H9 (cell line): Measurements from ENCODE around the gene EIF1B. TPM values are rescaled to one million over a fixed set of nuclear protein-coding genes. Genes with fewer than 3 reads are reported as not detected.

Experiments
- DNase-seq: peaks from one replicate; pipeline ENCODE4 v3.0.0-alpha.2; 2017
- H2AFZ ChIP-seq: one replicate; pipeline ENCODE4 v1.6.1; 2013; ENCODE audit warnings: mild to moderate bottlenecking, low read length, control low read depth, moderate library complexity
- H2AK5ac ChIP-seq: 2 replicates; pipeline ENCODE4 v1.6.1; 2013; ENCODE audit warnings: low read length, control low read depth, mixed read lengths; ENCODE audit not compliant: insufficient read length
- H2BK120ac ChIP-seq: one replicate; pipeline ENCODE4 v1.6.1; 2013; ENCODE audit warnings: low read depth, mild to moderate bottlenecking, low read length, control low read depth, inconsistent platforms; ENCODE audit not compliant: poor library complexity, severe bottlenecking
- H2BK12ac ChIP-seq: 2 replicates; pipeline ENCODE4 v1.6.1; 2013; ENCODE audit warnings: low read length, control low read depth, mixed read lengths, low read depth; ENCODE audit not compliant: insufficient read length
- H2BK15ac ChIP-seq: 2 replicates; pipeline ENCODE4 v1.6.1; 2013; ENCODE audit warnings: low read depth, low read length, control low read depth
- H2BK20ac ChIP-seq: one replicate; pipeline ENCODE4 v1.6.1; 2013; ENCODE audit warnings: low read depth, mild to moderate bottlenecking, low read length, control low read depth, inconsistent platforms; ENCODE audit not compliant: poor library complexity, severe bottlenecking
- H2BK5ac ChIP-seq: 2 replicates; pipeline ENCODE4 v1.6.1; 2013; ENCODE audit warnings: low read length, control low read depth, mixed read lengths; ENCODE audit not compliant: insufficient read length
- H3K14ac ChIP-seq: 2 replicates; pipeline ENCODE4 v1.6.1; 2013; ENCODE audit warnings: low read length, control low read depth; ENCODE audit not compliant: insufficient read depth
- H3K18ac ChIP-seq: 2 replicates; pipeline ENCODE4 v1.6.1; 2013; ENCODE audit warnings: low read depth, mild to moderate bottlenecking, mixed read lengths, low read length, control low read depth; ENCODE audit not compliant: insufficient read length
- H3K23ac ChIP-seq: 2 replicates; pipeline ENCODE4 v1.6.1; 2013; ENCODE audit warnings: low read length, control low read depth, mixed read lengths, low read depth; ENCODE audit not compliant: insufficient read length
- H3K23me2 ChIP-seq: 2 replicates; pipeline ENCODE4 v1.6.1; 2013; ENCODE audit warnings: low read depth, mild to moderate bottlenecking, mixed read lengths, low read length, control low read depth; ENCODE audit not compliant: insufficient read length, poor library complexity, severe bottlenecking
- H3K27ac ChIP-seq: 2 replicates; pipeline ENCODE4 v1.5.1; 2013; ENCODE audit warnings: low read length, control low read depth, mixed read lengths, low read depth; ENCODE audit not compliant: insufficient read length
- H3K27me3 ChIP-seq: 2 replicates; pipeline ENCODE4 v1.6.1; 2013; ENCODE audit warnings: low read length, control low read depth, inconsistent platforms; ENCODE audit not compliant: insufficient read depth
- H3K4ac ChIP-seq: 2 replicates; pipeline ENCODE4 v1.6.1; 2013; ENCODE audit warnings: low read depth, mild to moderate bottlenecking, control low read depth, inconsistent platforms, low read length, moderate library complexity
- H3K4me1 ChIP-seq: 2 replicates; pipeline ENCODE4 v1.6.1; 2013; ENCODE audit warnings: low read length, control low read depth, inconsistent platforms; ENCODE audit not compliant: insufficient read depth
- H3K4me2 ChIP-seq: 2 replicates; pipeline ENCODE4 v1.6.1; 2013; ENCODE audit warnings: low read length, control low read depth, mixed read lengths; ENCODE audit not compliant: insufficient read length, insufficient read depth
- H3K56ac ChIP-seq: 2 replicates; pipeline ENCODE4 v1.6.1; 2013; ENCODE audit warnings: low read depth, mild to moderate bottlenecking, mixed read lengths, low read length, control low read depth; ENCODE audit not compliant: insufficient read length
- H3K79me1 ChIP-seq: 2 replicates; pipeline ENCODE4 v1.6.1; 2013; ENCODE audit warnings: low read depth, mild to moderate bottlenecking, moderate library complexity, low read length, control low read depth, inconsistent platforms; ENCODE audit not compliant: insufficient read depth, poor library complexity, severe bottlenecking
- H3K79me2 ChIP-seq: 2 replicates; pipeline ENCODE4 v1.6.1; 2013; ENCODE audit warnings: low read length, control low read depth, inconsistent platforms; ENCODE audit not compliant: insufficient read depth
- H3K9ac ChIP-seq: 2 replicates; pipeline ENCODE4 v1.6.1; 2013; ENCODE audit warnings: low read length, control low read depth, mixed read lengths; ENCODE audit not compliant: insufficient read length; ENCODE audit errors: extremely low read depth
- H3K9me3 ChIP-seq: one replicate; pipeline ENCODE4 v1.6.1; 2013; ENCODE audit warnings: low read depth, low read length, inconsistent platforms; ENCODE audit not compliant: control insufficient read depth
- H3T11ph ChIP-seq: one replicate; pipeline ENCODE4 v1.6.1; 2013; ENCODE audit warnings: mild to moderate bottlenecking, low read length, control low read depth, inconsistent platforms
- H4K20me1 ChIP-seq: one replicate; pipeline ENCODE4 v1.6.1; 2013; ENCODE audit not compliant: control insufficient read depth, insufficient read length, insufficient read depth
- H4K5ac ChIP-seq: 2 replicates; pipeline ENCODE4 v1.6.1; 2013; ENCODE audit warnings: low read depth, mild to moderate bottlenecking, mixed read lengths, low read length, control low read depth; ENCODE audit not compliant: insufficient read length
- H4K8ac ChIP-seq: replicated peaks from 2 replicates; pipeline ENCODE4 v1.6.1; 2013; ENCODE audit warnings: low read length, control low read depth, mixed read lengths, low read depth; ENCODE audit not compliant: insufficient read length
- H4K91ac ChIP-seq: 2 replicates; pipeline ENCODE4 v1.6.1; 2013; ENCODE audit warnings: low read depth, mild to moderate bottlenecking, moderate library complexity, mixed read lengths, low read length, control low read depth; ENCODE audit not compliant: insufficient read length
- H3K27ac Mint-ChIP-seq, 3 experiments: 2 replicates in 2 of 3; 3 replicates in 1 of 3; pipeline ENCODE4 v1.8.0; 2020 to 2021; ENCODE audit warnings: mixed read lengths in 3 of 3, mild to moderate bottlenecking in 1 of 3, moderate library complexity in 1 of 3
- H3K27me3 Mint-ChIP-seq: 2 replicates; pipeline ENCODE4 v1.8.0; 2021; ENCODE audit warnings: low read depth, mild to moderate bottlenecking, moderate library complexity, mixed read lengths
- H3K36me3 Mint-ChIP-seq, 3 experiments: 2 replicates in 2 of 3; 3 replicates in 1 of 3; pipeline ENCODE4 v1.8.0; 2020 to 2021; ENCODE audit warnings: low read depth in 3 of 3, mixed read lengths in 3 of 3; ENCODE audit not compliant: insufficient read depth in 1 of 3
- H3K4me1 Mint-ChIP-seq, 2 experiments: 2 replicates each; pipeline ENCODE4 v1.8.0; 2020; ENCODE audit warnings: mixed read lengths in 2 of 2
- H3K4me3 Mint-ChIP-seq, 2 experiments: 2 replicates in 1 of 2; 3 replicates in 1 of 2; pipeline ENCODE4 v1.8.0; 2020 to 2021; ENCODE audit warnings: mild to moderate bottlenecking in 2 of 2, mixed read lengths in 2 of 2, moderate library complexity in 1 of 2
- H3K9me3 Mint-ChIP-seq, 2 experiments: 2 replicates in 1 of 2; 3 replicates in 1 of 2; pipeline ENCODE4 v1.8.0; 2020; ENCODE audit warnings: mild to moderate bottlenecking in 2 of 2, mixed read lengths in 2 of 2, moderate library complexity in 1 of 2
- CTCF ChIP-seq: fragments of 200-600 bp; sonication (generic); conservative IDR thresholded peaks from 3 replicates; pipeline ENCODE4 v1.8.0; 2021; ENCODE audit warnings: antibody characterized with exemption, mild to moderate bottlenecking
- WGBS: extraction: QIAGEN DNeasy Blood & Tissue Kit; methylation state at CpG from one replicate; pipeline ENCODE4 v1.1.7; 2013; ENCODE audit warnings: missing lambda C conversion rate, low lambda C conversion rate, mixed read lengths; ENCODE audit not compliant: insufficient read length; ENCODE audit errors: extremely low coverage; 5-methylcytosine and 5-hydroxymethylcytosine counted together
- total RNA-seq: library from RNA; stranded (reverse); gene quantifications from 2 replicates; pipeline ENCODE4 v1.2.1, GENCODE V29; 2021

EIF1B gene
- total RNA-seq, 1 experiment from 2014 or later, result 133 TPM

- no peak overlapping the region for H2BK120ac ChIP-seq
- no peak for DNase-seq
- no peak overlapping the region for H2BK20ac ChIP-seq
- H2BK15ac ChIP-seq, result no peak overlapping the region
- no peaks in the 10 kb centered on the region for H3K27me3 Mint-ChIP-seq
- H3K4me2 ChIP-seq, result no peak overlapping the region
- no peak overlapping the region for H3K23ac ChIP-seq
- TF ChIP-seq CTCF, result no peak
- no CpG with 5 or more reads among the region's 5 CpGs for WGBS
- H4K5ac ChIP-seq, result no peak overlapping the region
- H3K4me1 ChIP-seq, result 0 out of 2 replicates have a peak, but pooled peaks cover 4% of the 10 kb centered on the region
- H3K36me3 Mint-ChIP-seq, result no peaks in the 10 kb centered on the region
- no peaks in the 10 kb centered on the region for H4K20me1 ChIP-seq
- H3K27ac Mint-ChIP-seq, result no peak overlapping the region
- H3K79me1 ChIP-seq, result no peaks in the 10 kb centered on the region
- H3K4ac ChIP-seq, result no peak overlapping the region
- no peak overlapping the region for H3K56ac ChIP-seq
- H3K4me3 Mint-ChIP-seq, result no peak overlapping the region
- H3K18ac ChIP-seq, result no peak overlapping the region
- H4K8ac ChIP-seq, result no peak overlapping the region
- H2BK5ac ChIP-seq, result no peak overlapping the region
- no peak overlapping the region for H2AFZ ChIP-seq
- H3K9ac ChIP-seq, result no peak overlapping the region
- H2BK12ac ChIP-seq, result no peak overlapping the region
- no peak overlapping the region for H3T11ph ChIP-seq
- H3K4me1 Mint-ChIP-seq, result peaks cover 16 to 20% of the 10 kb centered on the region in 2 experiments
- H3K27ac ChIP-seq, result no peak overlapping the region
- no peaks in the 10 kb centered on the region for H3K9me3 Mint-ChIP-seq
- H4K91ac ChIP-seq, result no peak overlapping the region
- no peaks in the 10 kb centered on the region for H3K27me3 ChIP-seq
- H2AK5ac ChIP-seq, result no peak overlapping the region
- no peaks in the 10 kb centered on the region for H3K79me2 ChIP-seq
- H3K9me3 ChIP-seq, result no peaks in the 10 kb centered on the region
- no peak overlapping the region for H3K14ac ChIP-seq
- no peaks in the 10 kb centered on the region for H3K23me2 ChIP-seq
These were observed 14.4 kb downstream of the EIF1B start for GRCh38 chr3:40323946-40324345.
